ENCODE measurements around the gene SPATA24. TPM values are rescaled to one million over a fixed set of nuclear protein-coding genes. Genes with fewer than 3 reads are reported as not detected.
"Not testable (repeated sequence)": the region's sequence is repeated elsewhere in the genome, so short reads cannot be mapped to it uniquely, and the experiment has no call there.

SPATA24 gene
- total and polyA plus RNA-seq, 12 donors: 4.6 to 124 (median 10.3) TPM

- no peak for TF ChIP-seq POLR2A (IDR thresholded peaks at IDR 0.05)
- no peak for TF ChIP-seq CTCF (IDR thresholded peaks at IDR 0.05)
- Histone ChIP-seq H3K27ac (no peak overlapping the region), H3K9me3 (replicated peaks in 1 of 3) (no peaks in the 10 kb centered on the region), H3K4me1 (replicated peaks in 1 of 2) (peaks cover 0 to 9% of the 10 kb centered on the region in 2 donors), H3K27me3 (no peaks in the 10 kb centered on the region), H3K36me3 (replicated peaks in 1 of 2) (no peaks in the 10 kb centered on the region), H3K4me3 (no peak overlapping the region)
- intact Hi-C loops (cut with DNase I): no loop called here
- DNase-seq: no peak
- WGBS, 4 donors: 77 to 89% (median 86%) methylated on average over 5 of the region's 5 CpGs
These were observed 43.3 kb upstream of the SPATA24 start for GRCh38 chr5:139446956-139447779.

DNA sequence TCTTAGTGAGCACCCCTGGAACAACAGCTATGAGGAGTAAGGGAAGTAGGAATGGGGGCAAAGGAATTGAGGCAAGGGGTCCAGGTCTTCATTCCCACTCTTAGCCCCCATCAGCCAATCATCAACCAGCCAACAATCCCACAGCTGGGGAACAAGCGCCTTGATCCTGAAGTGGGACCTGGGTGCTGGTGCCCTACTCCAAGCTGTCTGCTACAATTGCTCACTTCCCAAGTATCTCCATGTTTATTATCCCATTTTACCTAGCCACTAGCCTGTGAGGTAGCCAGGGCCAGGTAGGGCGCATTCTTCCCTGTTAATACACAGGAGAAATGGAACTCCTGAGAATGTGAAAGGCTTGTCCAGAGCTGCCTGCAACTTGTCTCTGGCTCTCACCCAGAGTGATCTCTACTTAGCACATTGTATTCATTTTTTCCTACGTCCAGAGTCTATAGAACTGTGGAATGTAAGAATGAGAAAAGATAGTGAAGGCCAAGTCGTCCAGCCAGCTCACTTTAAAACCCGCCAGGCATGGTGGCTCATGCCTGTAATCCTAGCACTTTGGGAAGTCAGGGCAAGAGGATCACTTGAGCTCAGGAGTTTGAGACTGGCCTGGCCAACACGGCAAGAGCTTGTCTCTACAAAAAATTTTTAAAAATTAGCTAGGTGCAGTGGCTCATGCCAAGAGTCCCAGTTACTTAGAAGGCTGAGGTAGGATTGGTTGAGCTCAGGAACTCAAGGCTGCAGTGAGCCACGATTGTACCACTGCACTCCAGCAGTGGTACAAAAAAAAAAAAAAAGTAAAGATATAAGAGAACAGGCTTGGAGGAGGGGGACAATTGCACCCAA, 41.7 kb upstream of the SPATA24 start:
- no peaks in the 10 kb centered on the region for H3K36me3 ChIP-seq (replicated peaks in 1 of 2)
- intact Hi-C loops (cut with DNase I): no loop called here

DNA sequence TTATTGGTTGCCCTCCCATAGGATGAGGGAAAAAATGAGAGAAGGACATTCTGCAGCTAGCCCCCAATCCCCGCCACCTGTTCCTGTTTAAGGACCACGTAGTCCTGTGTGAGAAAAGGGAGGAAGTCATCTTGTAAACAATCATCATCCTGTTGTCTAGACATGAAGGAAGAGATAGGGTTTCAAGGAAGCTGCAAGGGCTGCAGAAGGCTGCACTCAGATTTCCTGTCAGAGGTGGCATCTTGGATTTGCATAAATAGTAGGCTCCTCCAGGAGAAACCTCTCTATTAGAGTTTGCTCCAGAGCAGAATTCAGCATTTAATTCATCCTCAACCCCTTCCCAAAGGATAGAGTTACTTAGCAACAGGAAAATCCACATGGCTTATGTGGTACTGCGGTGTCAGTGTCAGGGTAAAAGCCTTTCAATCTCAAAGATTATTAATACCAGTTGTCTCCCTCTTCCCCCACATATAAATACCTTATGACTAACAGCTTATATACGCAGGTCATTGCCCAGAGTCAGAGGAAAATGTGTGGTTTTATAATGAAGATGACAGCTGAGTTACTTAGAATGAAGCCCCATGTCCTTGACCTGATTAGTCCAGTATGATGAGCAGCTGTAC, 40.1 kb upstream of the SPATA24 start:
- 51 to 64% (median 59%) methylated on average over 4 of the region's 4 CpGs for WGBS, 4 donors
- TF ChIP-seq CTCF (IDR thresholded peaks at IDR 0.05): no peak
- no peak for TF ChIP-seq POLR2A (IDR thresholded peaks at IDR 0.05)
- no peak for DNase-seq
- intact Hi-C loops (cut with DNase I): no loop called here
- no peak overlapping the region for H3K27ac ChIP-seq
- no peaks in the 10 kb centered on the region for H3K9me3 ChIP-seq (replicated peaks in 1 of 3)
- H3K4me3 ChIP-seq: no peak overlapping the region
- no peaks in the 10 kb centered on the region for H3K36me3 ChIP-seq (replicated peaks in 1 of 2)
- no peaks in the 10 kb centered on the region for H3K27me3 ChIP-seq
- H3K4me1 ChIP-seq (replicated peaks in 1 of 2): peaks cover 0 to 16% of the 10 kb centered on the region in 2 donors

More for the DNA sequence above, 41.7 kb upstream of the SPATA24 start:
- H3K4me3 ChIP-seq: no peak overlapping the region
- no peaks in the 10 kb centered on the region for H3K27me3 ChIP-seq
- DNase-seq: no peak
- no peaks in the 10 kb centered on the region for H3K9me3 ChIP-seq (replicated peaks in 1 of 3)
- TF ChIP-seq POLR2A (IDR thresholded peaks at IDR 0.05): no peak
- no peak for TF ChIP-seq CTCF (IDR thresholded peaks at IDR 0.05)
- H3K27ac ChIP-seq: no peak overlapping the region
- 64 to 72% (median 67%) methylated on average over 7 of the region's 7 CpGs for WGBS, 4 donors
- peaks cover 0 to 9% of the 10 kb centered on the region in 2 donors for H3K4me1 ChIP-seq (replicated peaks in 1 of 2)

DNA sequence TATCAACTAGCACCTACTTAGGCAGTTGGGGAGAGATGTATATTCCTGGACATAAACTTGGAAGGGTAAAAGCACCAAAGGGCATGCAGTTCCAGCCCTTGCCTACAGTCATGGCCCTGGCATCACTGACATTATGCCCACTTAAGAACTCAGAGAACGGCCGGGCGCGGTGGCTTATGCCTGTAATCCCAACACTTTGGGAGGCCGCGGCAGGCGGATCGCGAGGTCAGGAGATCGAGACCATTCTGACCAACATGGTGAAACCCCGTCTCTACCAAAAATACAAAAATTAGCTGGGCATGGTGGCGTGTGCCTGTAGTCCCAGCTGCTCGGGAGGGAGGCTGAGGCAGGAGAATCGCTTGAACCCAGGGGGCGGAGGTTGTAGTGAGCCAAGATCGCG, 36.5 kb upstream of the SPATA24 start:
- H3K36me3 ChIP-seq (replicated peaks in 1 of 2); H3K9me3 ChIP-seq (replicated peaks in 1 of 3); intact Hi-C loops (cut with DNase I); H3K27ac ChIP-seq; H3K4me3 ChIP-seq; H3K27me3 ChIP-seq: not testable (repeated sequence)
- peak in 1 of 7 donors; percentile 53 for DNase-seq
- peaks cover 0 to 22% of the 10 kb centered on the region in 2 donors for H3K4me1 ChIP-seq (replicated peaks in 1 of 2)
- 94 to 97% (median 95%) methylated on average over 17 of the region's 17 CpGs for WGBS, 4 donors
